ENCODE measurements around the gene ZNF516.

The ZNF516 gene

GRCh38 chr18:76345901-76346300 lies 149.1 kb downstream of the ZNF516 start:
- Histone ChIP-seq H3K36me3 (ENCODE audit: control insufficient read depth in 2 of 2, insufficient read depth in 1 of 2, low read length in 2 of 2) (no peaks in the 10 kb centered on the region; a peak in 1 of 3 replicates), H3K4me3 (ENCODE audit: low read depth, low read length) (no peak overlapping the region), H3K9me3 (ENCODE audit: control insufficient read depth, insufficient read depth, low read depth, low read length) (no peaks in the 10 kb centered on the region), H3K27ac (ENCODE audit: extremely low read depth, low read depth, low read length) (no peak overlapping the region), H3K4me1 (ENCODE audit: control insufficient read depth, insufficient read depth, low read length) (no peaks in the 10 kb centered on the region)
- TF ChIP-seq, protein P1, sequence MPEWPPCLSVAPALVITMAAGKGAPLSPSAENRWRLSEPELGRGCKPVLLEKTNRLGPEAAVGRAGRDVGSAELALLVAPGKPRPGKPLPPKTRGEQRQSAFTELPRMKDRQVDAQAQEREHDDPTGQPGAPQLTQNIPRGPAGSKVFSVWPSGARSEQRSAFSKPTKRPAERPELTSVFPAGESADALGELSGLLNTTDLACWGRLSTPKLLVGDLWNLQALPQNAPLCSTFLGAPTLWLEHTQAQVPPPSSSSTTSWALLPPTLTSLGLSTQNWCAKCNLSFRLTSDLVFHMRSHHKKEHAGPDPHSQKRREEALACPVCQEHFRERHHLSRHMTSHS (tag by site-specific recombination; IDR thresholded peaks at IDR 0.05): no peak
- TF ChIP-seq GLI4 (tag by site-specific recombination; IDR thresholded peaks at IDR 0.05) (no peak), MYNN (tag by site-specific recombination; IDR thresholded peaks at IDR 0.05; ENCODE audit: borderline replicate concordance) (no peak), ZNF792 (tag by site-specific recombination; IDR thresholded peaks at IDR 0.05) (no peak), SCRT2 (tag by site-specific recombination; IDR thresholded peaks at IDR 0.05) (no peak), AEBP2 (tag by site-specific recombination; IDR thresholded peaks at IDR 0.05; ENCODE audit: borderline replicate concordance) (no peak), ZNF16 (tag by site-specific recombination; IDR thresholded peaks at IDR 0.05; ENCODE audit: low read depth) (no peak), ZSCAN18 (tag by site-specific recombination; IDR thresholded peaks at IDR 0.05) (no peak), WT1 (tag by site-specific recombination; IDR thresholded peaks at IDR 0.05) (no peak), ZNF660 (tag by site-specific recombination; IDR thresholded peaks at IDR 0.05) (no peak), ZNF174 (tag by site-specific recombination; IDR thresholded peaks at IDR 0.05) (no peak)
- TF ChIP-seq, protein P2, sequence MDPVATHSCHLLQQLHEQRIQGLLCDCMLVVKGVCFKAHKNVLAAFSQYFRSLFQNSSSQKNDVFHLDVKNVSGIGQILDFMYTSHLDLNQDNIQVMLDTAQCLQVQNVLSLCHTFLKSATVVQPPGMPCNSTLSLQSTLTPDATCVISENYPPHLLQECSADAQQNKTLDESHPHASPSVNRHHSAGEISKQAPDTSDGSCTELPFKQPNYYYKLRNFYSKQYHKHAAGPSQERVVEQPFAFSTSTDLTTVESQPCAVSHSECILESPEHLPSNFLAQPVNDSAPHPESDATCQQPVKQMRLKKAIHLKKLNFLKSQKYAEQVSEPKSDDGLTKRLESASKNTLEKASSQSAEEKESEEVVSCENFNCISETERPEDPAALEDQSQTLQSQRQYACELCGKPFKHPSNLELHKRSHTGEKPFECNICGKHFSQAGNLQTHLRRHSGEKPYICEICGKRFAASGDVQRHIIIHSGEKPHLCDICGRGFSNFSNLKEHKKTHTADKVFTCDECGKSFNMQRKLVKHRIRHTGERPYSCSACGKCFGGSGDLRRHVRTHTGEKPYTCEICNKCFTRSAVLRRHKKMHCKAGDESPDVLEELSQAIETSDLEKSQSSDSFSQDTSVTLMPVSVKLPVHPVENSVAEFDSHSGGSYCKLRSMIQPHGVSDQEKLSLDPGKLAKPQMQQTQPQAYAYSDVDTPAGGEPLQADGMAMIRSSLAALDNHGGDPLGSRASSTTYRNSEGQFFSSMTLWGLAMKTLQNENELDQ (tag by site-specific recombination; IDR thresholded peaks at IDR 0.05; ENCODE audit: low read depth): no peak
- CTCF ChIA-PET: interaction anchor here (0.7 to 1.1 kb wide), 2 partner anchors 87 to 1689 kb away, joined by 3 to 4 read pairs; no protein-coding TSS in a partner anchor
- POLR2A ChIA-PET: no interaction called here

DNA sequence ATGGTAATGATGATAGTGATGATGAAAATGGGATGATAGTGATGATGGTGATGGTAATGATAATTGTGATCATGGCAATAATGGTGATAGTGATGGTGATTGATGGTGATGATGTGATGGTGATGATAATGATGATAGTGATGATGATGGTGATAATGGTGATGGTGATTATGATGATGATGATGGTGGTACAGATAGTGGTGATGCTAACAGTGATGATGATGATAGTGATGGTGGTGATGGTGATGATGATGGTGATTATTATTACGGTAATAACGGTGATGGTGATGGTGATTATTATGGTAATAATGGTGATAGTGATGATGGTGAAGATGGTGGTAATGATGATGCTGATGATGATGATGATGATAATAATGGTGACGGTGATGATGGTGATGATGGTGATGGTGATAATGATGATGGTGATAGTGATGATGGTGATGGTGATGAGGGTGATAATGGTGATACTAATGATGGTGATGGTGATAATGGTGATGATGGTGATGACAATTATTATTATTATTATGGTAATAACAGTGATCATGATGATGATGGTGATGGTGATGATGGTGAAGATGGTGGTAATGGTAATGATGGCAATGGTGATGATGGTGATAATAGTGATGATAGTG lies 151.0 kb downstream of the ZNF516 start:
- TF ChIP-seq ZFP69B (tag by site-specific recombination; IDR thresholded peaks at IDR 0.05): no peak
- TF ChIP-seq ZNF792 (tag by site-specific recombination; IDR thresholded peaks at IDR 0.05): no peak
- TF ChIP-seq ZNF513 (tag by site-specific recombination; IDR thresholded peaks at IDR 0.05): peak; percentile 95
- TF ChIP-seq KLF8 (tag by site-specific recombination; IDR thresholded peaks at IDR 0.05): no peak
- Histone ChIP-seq H3K4me1 (ENCODE audit: control insufficient read depth, insufficient read depth, low read length) (no peaks in the 10 kb centered on the region), H3K4me3 (ENCODE audit: low read depth, low read length) (no peak overlapping the region), H3K36me3 (ENCODE audit: control insufficient read depth in 2 of 2, insufficient read depth in 1 of 2, low read length in 2 of 2) (no peaks in the 10 kb centered on the region; a peak in 1 of 3 replicates), H3K27ac (ENCODE audit: extremely low read depth, low read depth, low read length) (no peak overlapping the region), H3K9me3 (ENCODE audit: control insufficient read depth, insufficient read depth, low read depth, low read length) (no peaks in the 10 kb centered on the region)
- ChIA-PET POLR2A (no interaction called here), CTCF (interaction anchor here (0.5 kb wide), 1 partner anchor 11 kb away, joined by 3 read pairs; no protein-coding TSS in a partner anchor)

All from HEK293 (cell line).